GM19372 (cell line): Measurements from ENCODE around the gene MRPL16.
A peak's percentile ranks its signal among the peaks of the same experiment; 100 is the strongest.
"Not testable (repeated sequence)": the region's sequence is repeated elsewhere in the genome, so short reads cannot be mapped to it uniquely, and the experiment has no call there.

Source experiments
- ATAC-seq: cut with Tn5 transposase; IDR thresholded peaks from one replicate; pipeline ENCODE4 v1.9.1; 2021; ENCODE audit warnings: mild to moderate bottlenecking, low read depth, moderate library complexity; ENCODE audit not compliant: unreplicated experiment

Gene MRPL16

DNA sequence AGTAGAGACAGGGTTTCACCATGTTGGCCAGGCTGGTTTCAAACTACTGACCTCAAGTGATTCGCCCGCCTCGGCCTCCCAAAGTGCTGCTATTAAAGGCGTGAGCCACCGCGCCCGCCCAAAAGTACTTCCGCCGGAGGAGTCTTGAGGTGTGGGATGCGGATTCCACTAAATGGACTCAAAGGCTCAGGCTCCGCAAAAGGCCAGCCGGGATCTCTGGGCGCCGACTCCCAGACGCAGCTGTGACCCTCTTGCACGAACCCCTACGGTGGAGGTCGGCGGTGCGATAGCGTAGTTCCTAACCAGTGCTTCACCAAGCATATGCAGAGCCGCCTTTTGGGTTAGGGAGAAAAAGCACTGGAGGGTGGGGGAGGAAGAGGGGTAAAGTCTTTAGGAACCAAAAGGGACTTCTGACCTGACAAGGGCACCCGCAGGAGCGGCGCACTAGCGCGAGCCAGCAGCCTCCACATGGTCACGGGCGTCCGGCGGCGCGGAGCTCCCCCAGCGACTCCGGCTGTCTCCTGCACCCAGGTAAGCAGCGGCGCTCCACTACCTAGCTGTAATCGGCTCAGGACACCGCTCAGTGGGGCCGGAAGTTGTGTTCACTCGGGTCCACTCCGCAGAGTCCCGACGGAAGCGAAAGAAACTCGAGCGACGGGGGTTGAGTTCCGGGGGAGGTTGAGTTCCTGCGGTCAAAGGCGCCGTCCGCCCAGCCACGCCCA, at the start of gene MRPL16:
Gene MRPL16, minus strand, starts transcription at position 590 of the 722 bp plus-strand sequence. Its CDS starts 120 bp downstream, at position 470.
- ATAC-seq = peak; percentile 97

DNA sequence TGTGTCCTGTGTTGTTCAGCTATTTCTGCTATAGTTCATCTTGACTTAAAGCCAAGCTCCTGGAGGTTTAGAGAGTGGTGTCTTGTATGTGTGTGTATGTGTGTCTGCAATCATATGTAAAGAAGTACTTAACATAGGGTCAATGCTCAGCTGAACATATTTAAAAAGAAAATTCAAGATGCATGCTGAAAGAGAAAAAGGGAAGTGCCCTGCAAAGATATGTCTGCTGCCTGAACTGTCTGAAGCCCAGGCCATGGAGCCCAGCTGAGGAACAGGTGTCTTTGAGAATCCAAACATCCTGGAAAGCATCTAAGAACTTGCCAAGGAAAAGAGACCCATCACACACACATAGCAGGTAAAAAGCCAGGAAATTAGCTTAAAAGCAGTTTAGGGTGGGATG, 49.1 kb upstream of the MRPL16 start:
- ATAC-seq = no peak

DNA sequence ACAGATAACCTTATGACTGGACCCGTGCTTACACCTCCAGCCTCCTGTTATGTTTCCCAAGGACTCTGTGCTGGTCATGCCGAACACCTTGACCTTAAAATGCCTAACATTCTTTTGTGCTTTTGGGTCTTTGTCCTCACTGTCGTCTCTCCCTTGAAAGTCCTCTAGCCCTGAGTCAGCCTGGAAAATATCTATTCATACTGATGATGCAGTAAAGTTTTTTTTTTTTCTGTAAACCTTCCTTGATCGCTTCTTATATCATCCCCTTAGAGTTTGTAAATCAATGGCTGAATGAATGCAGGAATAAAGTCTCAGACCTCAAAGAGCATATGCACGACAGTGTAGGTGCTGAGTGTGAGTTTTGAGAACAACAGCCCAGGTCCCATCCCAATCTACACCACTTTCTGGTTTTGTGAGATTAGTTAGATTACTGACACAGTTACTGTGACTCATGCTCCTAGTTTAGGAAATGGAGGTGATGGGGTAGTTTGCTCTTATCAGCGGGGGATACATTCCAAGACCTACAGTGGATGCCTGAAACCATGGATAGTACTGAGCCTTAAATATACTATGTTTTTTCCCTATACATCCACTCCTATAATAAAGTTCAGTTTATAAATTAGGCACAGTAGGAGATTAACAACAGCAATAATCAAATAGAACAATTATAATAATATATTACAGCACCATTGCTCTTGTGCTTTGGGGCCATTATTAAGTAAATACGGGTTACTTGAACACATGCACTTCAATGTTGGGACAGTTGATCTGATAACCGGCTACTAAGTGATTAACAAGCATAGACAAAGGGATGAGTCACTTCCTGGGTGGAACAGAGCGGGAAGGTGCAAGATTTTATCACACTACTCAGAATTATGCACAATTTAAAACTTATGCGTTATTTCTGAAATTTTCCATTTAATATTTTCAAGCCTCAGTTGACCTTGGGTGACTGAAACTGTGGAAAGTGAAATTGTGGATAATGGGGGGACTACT, 47.2 kb upstream of the MRPL16 start:
- ATAC-seq = no peak

DNA sequence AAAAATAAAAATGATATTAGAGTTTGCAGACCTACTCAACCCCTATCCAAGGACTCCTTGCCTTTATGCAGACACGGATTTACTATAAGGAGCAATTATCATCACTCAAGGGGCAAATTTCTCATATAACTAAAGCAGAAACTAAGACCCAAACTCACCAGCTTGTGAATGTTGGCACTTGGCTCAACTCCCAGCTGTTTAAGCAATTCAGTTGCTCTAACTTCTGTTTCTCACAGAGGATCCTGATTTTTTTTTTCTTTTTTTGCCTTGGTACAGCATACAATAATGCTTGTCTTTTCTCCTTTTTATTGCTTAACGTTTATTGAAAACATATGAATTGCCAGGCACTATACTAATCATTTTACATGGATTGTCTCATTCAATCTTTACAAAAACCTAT, 44.3 kb upstream of the MRPL16 start:
- ATAC-seq = no peak

DNA sequence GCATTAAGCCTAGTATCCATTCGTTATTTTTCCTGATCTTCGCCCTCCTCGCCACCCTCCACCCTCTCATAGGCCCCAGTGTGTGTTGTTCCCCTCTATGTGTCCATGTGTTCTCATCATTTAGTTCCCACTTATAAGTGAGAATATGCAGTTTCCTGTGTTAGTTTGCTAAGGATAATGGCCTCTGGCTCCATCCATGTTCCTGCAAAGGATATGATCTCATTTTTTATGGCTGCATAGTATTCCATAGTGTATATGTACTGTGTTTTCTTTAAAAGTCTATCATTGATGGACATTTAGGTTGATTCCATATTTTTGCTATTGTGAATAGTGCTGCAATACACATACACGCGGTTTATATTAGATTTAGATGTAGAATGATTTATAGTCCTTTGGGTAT, 40.8 kb upstream of the MRPL16 start:
- ATAC-seq = not testable (repeated sequence)

DNA sequence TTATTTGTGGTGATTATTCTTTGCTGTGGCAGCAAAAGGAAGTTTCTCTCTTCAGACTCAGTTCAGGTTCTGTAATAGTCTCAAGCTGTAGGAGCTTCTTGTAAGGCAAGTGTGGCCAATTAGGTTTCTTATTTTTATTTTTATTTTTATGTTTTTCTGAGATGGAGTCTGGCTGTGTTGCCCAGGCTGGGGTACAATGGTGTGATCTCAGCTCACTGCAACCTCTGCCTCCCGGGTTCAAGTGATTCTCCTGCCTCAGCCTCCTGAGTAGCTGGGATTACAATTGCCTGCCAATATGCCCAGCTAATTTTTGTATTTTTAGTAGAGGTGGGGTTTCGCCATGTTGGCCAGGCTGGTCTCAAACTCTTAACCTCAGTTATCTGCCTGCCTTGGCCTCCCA, 39.0 kb upstream of the MRPL16 start:
- ATAC-seq = not testable (repeated sequence)

DNA sequence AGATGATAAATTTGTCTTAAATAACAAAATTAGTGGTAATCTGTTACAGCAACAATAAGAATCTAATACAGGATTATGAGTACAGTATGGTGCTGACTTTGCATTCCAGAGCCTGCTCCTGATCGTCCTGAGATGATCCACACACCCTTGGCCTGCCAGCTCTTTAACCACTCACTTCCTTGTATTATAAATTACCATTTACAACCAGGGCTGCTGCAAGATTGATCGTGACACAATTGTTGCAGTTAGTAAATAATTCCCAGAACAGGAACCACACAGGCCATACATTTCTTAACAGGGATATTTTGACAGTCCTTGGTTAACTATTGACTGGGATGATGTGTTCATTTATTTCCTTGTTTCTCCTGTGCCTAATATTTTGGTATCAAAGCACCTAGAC, 38.6 kb upstream of the MRPL16 start:
- no peak for ATAC-seq

DNA sequence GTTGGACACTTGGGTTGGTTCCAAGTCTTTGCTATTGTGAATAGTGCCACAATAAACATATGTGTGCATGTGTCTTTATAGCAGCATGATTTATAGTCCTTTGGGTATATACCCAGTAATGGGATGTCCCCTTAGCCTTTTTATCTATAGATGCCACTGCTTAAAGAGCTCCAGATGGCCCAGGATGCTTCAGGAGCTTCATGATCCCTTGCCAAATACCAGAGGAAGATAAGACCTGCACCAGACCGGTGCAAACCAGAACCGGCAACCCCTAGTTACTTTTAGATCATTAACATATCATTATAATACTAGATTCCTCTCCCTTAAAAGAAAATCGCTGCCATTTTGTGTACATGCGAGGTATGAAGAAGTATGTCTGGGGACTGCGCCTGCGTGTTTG, 37.9 kb upstream of the MRPL16 start:
- ATAC-seq = not testable (repeated sequence)

DNA sequence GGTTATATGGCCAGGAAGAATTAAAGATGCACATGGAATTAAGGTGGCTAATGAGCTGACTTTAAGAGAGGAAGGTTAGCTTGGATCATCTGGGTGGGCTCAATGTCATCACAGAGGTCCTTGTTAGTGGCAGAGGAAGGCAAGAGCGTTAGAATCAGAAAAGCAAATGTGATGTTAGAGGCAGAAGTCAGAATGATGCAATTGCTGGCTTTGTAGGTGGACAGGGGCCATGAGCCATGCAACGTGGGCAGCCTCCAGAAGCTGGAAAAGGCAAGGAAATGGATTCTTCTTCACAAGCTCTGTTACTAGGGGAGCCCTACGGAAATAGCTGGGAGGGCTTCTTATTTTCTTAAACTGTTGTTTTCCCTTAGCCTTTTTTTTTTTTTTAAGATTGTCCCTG, 37.0 kb upstream of the MRPL16 start:
- no peak for ATAC-seq

DNA sequence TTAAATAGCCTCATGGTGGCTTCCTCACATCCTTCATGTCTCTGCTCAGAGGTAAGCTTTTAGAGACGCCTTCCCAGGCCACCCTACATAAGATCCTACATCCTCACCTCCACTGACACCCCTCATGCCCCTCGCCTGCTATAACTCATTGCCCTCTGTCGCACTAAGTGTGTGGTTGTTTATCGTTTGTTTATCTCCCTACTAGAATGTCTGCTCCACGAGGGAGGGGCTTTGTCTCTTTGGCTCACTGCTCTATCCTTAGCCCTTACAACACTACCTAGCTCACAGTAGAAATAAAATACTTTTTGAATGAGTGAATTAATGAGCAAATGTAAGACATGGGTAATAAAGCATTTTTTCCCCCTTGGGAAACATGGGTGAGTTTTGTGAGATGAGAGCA, 36.0 kb upstream of the MRPL16 start:
- no peak for ATAC-seq

DNA sequence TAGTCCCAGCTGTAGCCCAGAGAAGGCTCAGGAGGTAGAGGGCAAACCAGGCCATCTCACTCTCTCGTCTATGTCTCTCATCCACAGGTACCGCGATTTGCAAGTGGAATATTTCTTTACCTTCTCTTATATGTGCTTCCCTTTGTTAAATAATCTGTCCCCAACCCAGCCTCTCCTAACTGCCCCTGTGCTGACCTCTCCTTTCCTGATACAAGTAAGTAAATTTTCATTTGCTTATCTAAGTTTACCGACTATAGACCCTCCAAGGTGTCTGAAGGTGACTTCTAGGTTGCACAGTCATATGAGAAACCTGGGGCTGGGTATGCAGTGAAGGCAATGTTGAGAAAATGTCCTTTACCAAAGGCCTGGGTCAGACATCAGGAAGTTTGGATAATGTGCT, 34.8 kb upstream of the MRPL16 start, which contains the start of gene CBLIF:
Gene CBLIF, minus strand, starts transcription at position 101 of the 400 bp plus-strand sequence. Its CDS starts 46 bp downstream, at position 55.
- ATAC-seq = no peak

DNA sequence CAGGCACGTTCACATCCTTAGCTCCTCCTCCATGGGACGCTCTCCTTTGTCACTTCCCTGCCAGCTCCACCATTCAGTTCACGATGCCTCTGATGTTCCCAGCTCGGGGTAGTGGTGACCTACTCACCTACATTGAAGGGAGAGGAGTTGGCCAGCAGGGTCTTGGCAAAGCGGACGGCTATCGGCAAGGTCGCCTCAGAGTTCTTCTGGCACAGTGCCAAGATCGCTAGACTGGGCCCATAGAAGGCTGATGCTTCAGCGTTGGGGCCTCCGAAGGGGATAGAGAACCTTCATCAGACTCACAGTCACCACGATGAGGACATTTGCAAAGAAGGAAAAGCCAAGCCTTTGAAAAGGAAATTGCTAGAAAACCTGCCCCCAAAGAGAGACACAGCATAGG, 31.7 kb upstream of the MRPL16 start:
- no peak for ATAC-seq

DNA sequence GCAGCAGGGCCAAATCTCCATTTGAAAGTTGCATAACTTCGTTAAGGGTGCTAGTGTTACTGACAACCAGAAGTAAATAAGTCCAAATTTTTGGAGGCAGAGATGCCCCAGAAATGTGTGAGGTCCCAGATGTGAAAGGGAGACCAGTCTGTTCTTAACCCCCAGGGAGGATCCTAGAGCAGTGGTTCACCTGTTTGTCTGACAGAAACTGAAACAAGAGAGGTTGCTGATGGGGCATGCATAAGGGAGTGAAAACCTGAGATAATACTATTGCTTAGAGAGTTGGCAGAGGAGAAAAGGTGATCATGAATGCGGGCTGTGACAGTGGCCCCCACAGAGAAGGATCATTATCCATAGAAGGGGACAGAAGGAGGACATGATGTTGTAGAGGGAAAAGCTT, 30.9 kb upstream of the MRPL16 start:
- no peak for ATAC-seq

DNA sequence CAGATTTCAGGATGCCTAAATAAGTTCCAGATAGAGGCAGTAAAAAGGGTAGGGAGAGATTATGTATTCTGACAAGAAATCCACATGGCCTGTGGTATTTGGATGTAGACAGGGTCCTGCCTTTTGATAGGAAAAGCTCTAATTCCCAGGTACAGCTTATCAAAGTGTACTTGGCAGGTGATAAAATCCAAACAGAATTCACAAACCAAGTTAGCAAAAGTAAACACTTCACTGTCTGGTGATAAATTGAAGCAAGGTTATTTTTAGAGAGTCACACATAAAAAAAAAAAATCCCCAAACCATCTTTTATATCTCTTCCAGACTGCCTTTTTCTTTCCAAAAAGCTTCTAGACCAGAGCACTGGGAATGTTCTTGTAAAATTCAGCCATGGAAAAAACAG, 29.0 kb upstream of the MRPL16 start:
- no peak for ATAC-seq

DNA sequence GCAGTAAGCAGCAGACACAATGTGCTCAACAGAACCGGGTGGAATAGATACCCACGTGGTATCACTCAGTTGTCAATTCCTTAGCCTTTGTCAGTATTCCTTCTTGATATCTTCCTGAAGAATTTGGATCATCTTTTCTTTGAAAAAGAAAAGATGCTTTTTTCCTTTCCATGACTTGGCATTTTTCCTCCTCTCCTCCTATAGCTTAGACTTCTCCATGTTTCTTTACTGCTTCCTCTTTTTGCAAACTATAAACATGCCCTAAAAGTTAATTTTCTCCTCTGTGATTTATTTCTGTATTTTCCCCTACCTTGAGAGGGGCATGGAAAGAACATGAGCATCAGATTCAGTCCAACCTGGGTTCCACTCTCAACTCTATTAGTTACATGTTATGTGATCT, 23.0 kb upstream of the MRPL16 start:
- ATAC-seq = no peak

DNA sequence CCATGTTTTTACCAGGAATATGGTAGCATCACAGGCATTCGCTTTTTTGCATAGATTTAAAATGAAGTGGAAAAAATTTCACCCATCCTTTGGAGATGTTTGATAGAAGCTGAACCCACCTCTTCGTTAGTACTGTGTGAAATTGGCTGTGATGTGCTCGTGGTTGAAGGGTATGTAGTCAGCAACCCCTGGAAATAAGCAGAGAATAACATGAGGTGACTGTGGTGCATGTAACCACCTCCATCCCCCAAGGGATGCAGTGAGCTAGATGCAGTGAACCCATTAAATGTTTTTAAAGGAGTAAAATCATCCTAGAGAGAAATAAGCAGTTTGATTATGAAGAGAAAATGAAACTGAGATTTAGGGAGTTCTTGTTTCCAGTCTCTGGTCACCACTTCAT, 18.8 kb upstream of the MRPL16 start:
- ATAC-seq = no peak

DNA sequence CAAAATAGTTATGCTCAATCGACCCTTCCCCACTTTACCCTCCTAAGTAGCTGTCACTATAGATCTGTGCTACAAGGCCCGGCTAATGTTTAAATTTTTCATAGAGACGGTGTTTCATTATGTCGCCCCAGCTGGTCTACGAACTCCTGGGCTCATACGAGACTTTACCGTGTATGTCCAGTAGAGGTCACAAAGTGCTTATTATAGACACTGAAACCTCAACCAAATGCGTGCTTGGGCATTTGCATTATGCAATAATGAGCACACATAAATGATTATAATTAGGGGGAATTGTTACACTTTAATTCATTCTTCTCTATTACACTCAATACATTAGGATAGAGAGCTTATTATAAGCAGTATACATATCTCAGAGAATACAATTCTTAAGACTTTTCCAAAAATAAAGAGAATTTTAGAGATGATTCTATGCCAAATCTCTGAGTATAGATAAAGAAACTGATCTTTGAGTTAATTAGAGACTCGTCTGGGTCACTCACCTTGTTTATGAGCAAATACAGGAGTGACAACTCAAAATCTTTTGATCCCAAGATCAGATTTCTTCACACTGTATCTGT, 12.5 kb upstream of the MRPL16 start:
- peak; percentile 84 for ATAC-seq

DNA sequence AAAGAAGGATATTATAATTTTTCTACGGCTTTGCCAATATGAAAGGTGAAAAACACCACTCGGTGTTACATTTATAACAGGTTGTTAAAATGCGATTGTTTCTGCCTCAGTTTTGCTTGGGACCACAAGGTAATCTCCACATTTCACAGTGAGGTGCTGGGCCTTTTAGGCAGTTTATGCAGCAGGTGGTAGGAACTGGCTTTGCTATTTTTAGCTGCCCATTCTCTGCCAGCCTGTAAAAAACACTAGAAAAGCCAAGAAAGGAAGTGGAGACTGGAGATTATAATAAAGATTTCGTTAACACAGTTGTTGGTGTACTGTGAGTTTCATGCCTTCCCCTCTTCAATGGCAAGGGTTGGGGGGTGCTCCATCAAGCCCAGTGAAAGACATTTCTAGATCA, 8.0 kb upstream of the MRPL16 start:
- ATAC-seq = no peak

DNA sequence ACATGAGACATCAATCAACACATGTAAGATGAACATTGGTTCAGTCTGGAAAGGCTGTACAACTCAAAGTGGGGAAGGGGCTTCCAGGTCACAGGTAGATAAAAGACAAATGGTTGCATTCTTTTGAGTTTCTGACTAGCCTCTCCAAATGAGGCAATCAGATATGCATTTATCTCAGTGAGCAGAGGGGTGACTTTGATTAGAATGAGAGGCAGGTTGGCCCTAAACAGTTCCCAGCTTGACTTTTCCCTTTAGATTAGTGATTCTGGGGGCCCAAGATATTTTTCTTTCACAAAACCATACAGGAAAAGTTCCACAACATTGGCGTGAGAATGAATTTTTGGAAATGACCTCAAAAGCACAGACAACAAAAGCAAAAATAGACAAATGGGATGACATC, 5.9 kb upstream of the MRPL16 start:
- ATAC-seq = not testable (repeated sequence)

DNA sequence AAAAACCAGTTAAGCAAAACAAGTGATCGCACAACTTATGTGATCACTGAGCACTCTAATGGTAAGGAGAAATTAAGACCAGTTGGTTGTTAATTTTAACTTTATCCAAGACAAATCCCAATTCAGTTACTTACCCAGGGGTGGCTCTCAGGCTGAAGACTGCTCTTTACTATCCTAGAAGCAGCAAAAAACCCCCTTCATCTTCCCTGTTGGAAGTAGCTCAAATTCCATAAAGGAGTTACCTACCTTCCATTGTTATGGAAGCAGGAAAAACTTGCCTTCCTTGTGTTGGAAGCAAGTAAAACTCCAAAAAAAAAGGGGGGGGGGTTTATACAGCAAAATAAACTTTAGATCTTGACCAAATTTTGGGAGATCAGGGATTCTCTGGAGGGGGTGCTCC, 5.2 kb upstream of the MRPL16 start:
- ATAC-seq = no peak

DNA sequence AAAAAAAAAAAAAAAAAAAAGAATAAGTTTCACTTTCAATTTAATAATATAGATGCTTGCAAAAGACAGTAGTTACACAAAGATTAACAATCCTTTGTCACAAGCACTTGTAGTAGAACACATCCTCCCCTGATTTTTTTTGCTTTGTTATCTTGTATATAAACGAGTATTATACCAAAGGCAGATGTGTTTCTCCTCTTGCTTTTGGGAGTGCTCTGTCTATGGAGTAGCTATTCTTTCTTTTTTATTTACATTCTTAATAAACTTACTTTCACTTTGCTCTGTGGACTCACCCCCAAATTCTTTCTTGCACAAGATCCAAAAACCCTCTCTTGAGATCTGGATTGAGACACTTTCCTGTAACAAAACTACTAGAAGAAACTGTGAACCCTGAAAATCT, 3.4 kb upstream of the MRPL16 start:
- no peak for ATAC-seq
